Right cardiac atrium (tissue), 5 donors: ENCODE results near the gene ZCCHC3. TPM values are rescaled to one million over a fixed set of nuclear protein-coding genes. Genes with fewer than 3 reads are reported as not detected.
A peak's percentile ranks its signal among the peaks of the same experiment; 100 is the strongest.

ENCODE experiments used
- ATAC-seq, 2 donors: fragments of 200-7000 bp; cut with Tn5 transposase; one replicate each; pipeline versions ENCODE4 v1.8.0 to v1.9.1; 2020; ENCODE audit warnings: moderate library complexity in 2 of 2, mild to moderate bottlenecking in 1 of 2
- DNase-seq, 3 donors: peaks; one replicate each; pipeline ENCODE4 v3.0.0-alpha.2; 2020
- H3K27ac ChIP-seq: one replicate; pipeline ENCODE4 v1.5.1; 2013; ENCODE audit warnings: mild to moderate bottlenecking, low read length, control low read depth, moderate library complexity
- H3K27me3 ChIP-seq: one replicate; pipeline ENCODE4 v1.6.1; 2013; ENCODE audit not compliant: control insufficient read depth, insufficient read depth
- H3K4me1 ChIP-seq: one replicate; pipeline ENCODE4 v1.6.1; 2013; ENCODE audit warnings: low read length; ENCODE audit not compliant: control insufficient read depth, insufficient read depth
- H3K4me3 ChIP-seq: one replicate; pipeline ENCODE4 v1.5.1; 2013; ENCODE audit warnings: low read length, control low read depth
- H3K9me3 ChIP-seq: one replicate; pipeline ENCODE4 v1.6.1; 2013; ENCODE audit warnings: low read length; ENCODE audit not compliant: control insufficient read depth
- WGBS: extraction: QIAGEN DNeasy Blood & Tissue Kit; methylation state at CpG from one replicate; pipeline ENCODE4 v1.1.7; 2013; 5-methylcytosine and 5-hydroxymethylcytosine counted together
- intact Hi-C, 4 donors: fragments of 100-400 bp; cut with DNase I; formaldehyde crosslinking; loops; one replicate each; pipeline versions ENCODE4 v1.11.0 to v1.14.0; 2022 to 2023
- polyA plus RNA-seq: library from polyadenylated mRNA; stranded (reverse); fragments of 200-250 nt; gene quantifications from one replicate; pipeline ENCODE4 v1.2.3, GENCODE V29; 2013
- total RNA-seq, 4 donors: library from RNA; stranded (reverse); fragmentation: NEBNext Ultra II Directional; extraction: Animal tissue kit (Norgen Biotek cat#: 25700); gene quantifications; one replicate each; pipeline ENCODE4 v1.2.1, GENCODE V29; 2021
- donor health status: healthy with polysubstance abuse.
- donor health status: DM: no; HTN: yes; CAD: no.
- donor health status: DM: no; HTN: no; CAD: no.
- donor health status: DM: no; HTN: yes; CAD: no; lungs with severe emphysema.
- donor health status: DM: yes; HTN: yes; CAD: no.

Gene ZCCHC3
- total and polyA plus RNA-seq, 5 donors: 10.5 to 14.3 (median 13.6) TPM

DNA sequence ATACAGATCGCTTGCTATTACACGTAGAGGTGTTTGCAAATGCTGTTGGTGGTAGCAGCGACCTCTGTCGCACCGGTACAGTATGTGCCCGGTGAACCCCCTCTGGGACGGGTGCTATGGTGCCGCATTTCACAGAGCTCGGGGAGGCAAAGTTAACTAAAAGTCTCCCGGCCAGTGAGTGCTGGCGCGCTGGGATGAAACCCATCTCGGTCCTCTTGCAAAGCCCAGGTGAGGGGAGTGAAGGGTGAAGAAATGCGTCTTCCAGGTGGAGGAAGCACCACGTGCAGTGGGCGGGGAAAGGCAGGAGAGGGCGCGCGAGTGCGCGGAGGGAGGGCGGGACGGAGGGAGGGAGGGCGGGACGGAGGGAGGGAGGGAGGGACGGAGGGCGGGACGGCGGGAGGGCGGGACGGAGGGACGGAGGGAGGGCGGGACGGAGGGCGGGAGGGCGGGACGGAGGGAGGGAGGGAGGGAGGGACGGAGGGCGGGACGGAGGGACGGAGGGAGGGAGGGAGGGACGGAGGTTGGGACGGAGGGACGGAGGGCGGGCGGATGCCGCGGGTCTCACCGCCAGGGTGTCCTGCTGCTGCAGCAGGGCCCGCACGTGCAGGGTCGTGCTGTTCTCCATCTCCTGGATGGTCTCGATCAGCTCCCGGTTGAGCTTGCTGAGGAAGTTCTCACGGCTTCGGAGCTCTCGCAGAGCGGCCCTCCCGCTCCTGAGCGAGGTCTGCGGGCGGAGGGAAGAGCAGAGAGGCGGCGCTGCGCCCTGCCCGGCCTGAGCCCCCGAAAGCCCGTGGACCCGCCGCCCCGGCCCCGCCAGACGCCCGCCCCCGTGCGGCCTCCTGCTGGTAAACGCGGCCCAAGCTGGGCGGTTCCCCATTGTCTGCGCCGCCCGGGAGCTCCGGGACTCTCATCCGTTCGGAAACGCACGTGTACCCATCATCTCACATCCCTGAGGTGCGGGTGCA is 18.5 kb upstream of the ZCCHC3 start:
- Histone ChIP-seq H3K4me1 (no peaks in the 10 kb centered on the region), H3K27me3 (no peaks in the 10 kb centered on the region), H3K4me3 (peak overlapping the region; percentile 4), H3K9me3 (no peaks in the 10 kb centered on the region), H3K27ac (no peak overlapping the region)
- intact Hi-C loops: loop anchor here in 1 of 4 donors (10.0 kb wide), 1 partner anchor 46 kb away; the partner anchor contains the start of gene SOX12
- ATAC-seq (peak; percentile 71 to 77), DNase-seq (peak; percentile 59 to 81 (median 80))
- 53% methylated on average over 74 of the region's 88 CpGs for WGBS

DNA sequence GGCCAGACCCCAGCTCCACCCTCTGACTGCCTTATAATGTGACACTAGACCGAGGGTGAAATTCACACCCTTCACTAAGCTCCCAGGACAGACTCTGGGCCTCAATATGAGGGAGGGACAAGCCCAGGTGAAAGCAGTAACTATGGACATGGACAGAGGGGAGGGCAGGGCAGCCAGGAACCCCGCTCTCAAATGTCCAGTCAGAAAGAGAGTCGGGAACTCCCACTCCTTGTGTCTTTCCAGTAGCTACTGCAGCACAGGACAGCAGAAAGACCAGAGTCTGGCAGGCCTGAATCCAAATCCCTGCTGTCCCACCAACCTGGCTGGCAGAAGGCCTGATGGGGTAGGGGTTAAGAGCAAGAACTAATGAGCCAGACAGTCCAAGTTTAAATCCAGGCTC is 13.2 kb upstream of the ZCCHC3 start:
- intact Hi-C loops: no loop called here
- 62% methylated on average over 3 of the region's 3 CpGs for WGBS
- Histone ChIP-seq H3K4me3 (no peak overlapping the region), H3K27me3 (no peaks in the 10 kb centered on the region), H3K4me1 (no peaks in the 10 kb centered on the region), H3K27ac (no peak overlapping the region), H3K9me3 (no peaks in the 10 kb centered on the region)
- DNase-seq: no peak
- ATAC-seq: no peak

DNA sequence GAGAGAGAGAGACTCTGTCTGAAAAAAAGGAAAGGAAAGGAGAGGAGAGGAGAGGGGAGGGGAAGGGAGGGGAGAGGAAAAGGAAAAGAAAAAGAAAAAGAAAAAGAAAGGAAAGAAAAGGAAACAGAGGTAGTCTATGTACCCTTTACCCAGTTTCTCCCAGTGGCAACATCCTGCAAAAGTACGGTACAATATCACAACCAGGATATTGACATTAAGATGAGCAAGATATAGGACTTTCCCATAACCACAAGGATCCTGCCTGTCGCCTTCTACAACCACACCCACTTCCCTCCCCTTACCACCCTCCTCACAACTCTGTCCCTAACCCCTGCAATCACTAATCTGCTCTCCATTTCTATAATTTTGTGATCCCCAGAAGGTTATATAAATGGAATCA is 10.9 kb upstream of the ZCCHC3 start:
- H3K27ac ChIP-seq: no peak overlapping the region
- DNase-seq (no peak), ATAC-seq (no peak)
- H3K4me1 ChIP-seq: no peaks in the 10 kb centered on the region
- no peaks in the 10 kb centered on the region for H3K27me3 ChIP-seq
- H3K9me3 ChIP-seq: no peaks in the 10 kb centered on the region
- 78% methylated on average over 2 of the region's 2 CpGs for WGBS
- H3K4me3 ChIP-seq: no peak overlapping the region
- intact Hi-C loops: no loop called here

GRCh38 chr20:288956-289692 is 8.2 kb upstream of the ZCCHC3 start:
- intact Hi-C loops: no loop called here
- WGBS: 77% methylated on average over 3 of the region's 3 CpGs
- DNase-seq (no peak), ATAC-seq (no peak)
- H3K27me3 ChIP-seq: no peaks in the 10 kb centered on the region
- no peaks in the 10 kb centered on the region for H3K4me1 ChIP-seq
- no peak overlapping the region for H3K4me3 ChIP-seq
- no peak overlapping the region for H3K27ac ChIP-seq
- H3K9me3 ChIP-seq: no peaks in the 10 kb centered on the region

GRCh38 chr20:289693-290083 is 7.7 kb upstream of the ZCCHC3 start:
- no peaks in the 10 kb centered on the region for H3K27me3 ChIP-seq
- no peak for DNase-seq
- 39% methylated on average over 2 of the region's 2 CpGs for WGBS
- intact Hi-C loops: no loop called here
- peak overlapping the region; percentile 90 for H3K27ac ChIP-seq
- H3K4me1 ChIP-seq: no peaks in the 10 kb centered on the region
- no peak for ATAC-seq
- H3K9me3 ChIP-seq: no peaks in the 10 kb centered on the region
- peak overlapping the region; percentile 96 for H3K4me3 ChIP-seq

DNA sequence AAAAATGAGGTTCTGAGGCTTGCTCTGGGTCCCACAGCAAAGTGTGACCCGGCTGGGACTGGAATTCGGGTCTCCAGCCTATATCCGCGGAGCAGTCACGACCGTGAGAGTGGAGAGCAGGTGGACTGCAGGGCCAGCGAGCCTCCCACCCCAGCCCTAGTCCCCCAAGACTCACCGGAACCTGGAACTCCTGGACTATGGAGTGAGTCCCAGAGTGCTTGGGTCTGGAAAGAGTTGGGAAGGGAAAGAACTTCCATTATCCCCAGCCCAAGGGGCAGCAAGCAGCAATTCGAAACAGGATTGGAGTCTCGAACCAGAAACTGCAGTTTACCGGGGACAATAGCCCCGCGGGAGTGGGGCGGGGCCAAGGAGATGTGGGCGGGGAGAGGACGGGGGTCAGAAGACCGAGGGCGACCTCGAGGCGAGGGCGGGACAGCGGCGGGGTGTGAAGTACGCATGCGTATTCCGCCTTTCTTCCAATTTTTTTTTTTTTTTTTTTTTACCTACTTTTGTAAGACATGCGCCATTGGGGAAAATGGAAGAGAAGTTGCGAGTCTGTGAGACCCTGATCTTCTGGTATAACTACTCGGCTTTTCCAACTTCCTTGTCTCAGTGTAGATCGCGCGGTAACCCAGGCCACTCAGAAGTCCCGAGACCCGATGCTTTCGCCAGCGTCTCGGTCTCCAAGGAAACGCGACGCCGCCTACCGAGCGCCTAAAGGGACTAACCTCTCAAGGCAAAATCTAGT is 7.1 kb upstream of the ZCCHC3 start, which contains the start of gene C20orf96:
Gene C20orf96 (minus strand): TSS at position 667 of the 748 bp plus-strand sequence. CDS start 140 bp downstream, at position 527.
- no peaks in the 10 kb centered on the region for H3K4me1 ChIP-seq
- peak within 1 kb of the TSS; percentile 90 for H3K27ac ChIP-seq
- intact Hi-C loops: no loop called here
- H3K27me3 ChIP-seq: no peaks in the 10 kb centered on the region
- WGBS: under 1% methylated on average over 43 of the region's 43 CpGs
- DNase-seq: peak; percentile 94 to 98 (median 98)
- no peaks in the 10 kb centered on the region for H3K9me3 ChIP-seq
- peak; percentile 97 to 98 for ATAC-seq
- H3K4me3 ChIP-seq: peak within 1 kb of the TSS; percentile 96

- 85% methylated on average over 5 of the region's 5 CpGs for WGBS
- Histone ChIP-seq H3K27me3 (no peaks in the 10 kb centered on the region), H3K4me3 (no peak overlapping the region), H3K9me3 (no peaks in the 10 kb centered on the region), H3K27ac (no peak overlapping the region), H3K4me1 (peaks cover 3% of the 10 kb centered on the region)
- no peak for DNase-seq
- no peak for ATAC-seq
- intact Hi-C loops: no loop called here
Observed at GRCh38 chr20:294602-295001, 2.8 kb upstream of the ZCCHC3 start.

DNA sequence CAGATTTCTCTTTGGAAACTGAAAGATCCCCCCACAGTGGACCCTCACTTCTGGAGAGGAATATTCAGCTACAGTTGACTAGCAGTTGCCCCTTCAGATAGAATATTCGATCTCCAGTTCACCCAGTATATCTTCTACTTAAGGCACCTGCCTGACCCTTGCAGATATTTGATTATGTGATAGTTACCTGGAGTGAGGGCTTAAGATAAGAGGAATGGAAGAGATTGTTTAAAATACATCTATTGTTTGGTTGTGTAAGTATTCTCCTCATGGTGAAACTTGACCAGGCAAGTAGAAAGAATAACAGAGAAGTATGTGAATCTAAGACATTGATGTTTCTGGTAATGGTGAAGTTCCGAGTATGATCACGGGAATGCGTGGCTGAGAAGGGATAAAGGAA is 1.6 kb upstream of the ZCCHC3 start:
- Histone ChIP-seq H3K9me3 (no peaks in the 10 kb centered on the region), H3K4me3 (no peak overlapping the region), H3K27me3 (no peaks in the 10 kb centered on the region), H3K4me1 (peaks cover 8% of the 10 kb centered on the region), H3K27ac (no peak overlapping the region)
- ATAC-seq (no peak), DNase-seq (no peak)
- intact Hi-C loops: no loop called here
- WGBS: 87% methylated on average over 4 of the region's 4 CpGs

DNA sequence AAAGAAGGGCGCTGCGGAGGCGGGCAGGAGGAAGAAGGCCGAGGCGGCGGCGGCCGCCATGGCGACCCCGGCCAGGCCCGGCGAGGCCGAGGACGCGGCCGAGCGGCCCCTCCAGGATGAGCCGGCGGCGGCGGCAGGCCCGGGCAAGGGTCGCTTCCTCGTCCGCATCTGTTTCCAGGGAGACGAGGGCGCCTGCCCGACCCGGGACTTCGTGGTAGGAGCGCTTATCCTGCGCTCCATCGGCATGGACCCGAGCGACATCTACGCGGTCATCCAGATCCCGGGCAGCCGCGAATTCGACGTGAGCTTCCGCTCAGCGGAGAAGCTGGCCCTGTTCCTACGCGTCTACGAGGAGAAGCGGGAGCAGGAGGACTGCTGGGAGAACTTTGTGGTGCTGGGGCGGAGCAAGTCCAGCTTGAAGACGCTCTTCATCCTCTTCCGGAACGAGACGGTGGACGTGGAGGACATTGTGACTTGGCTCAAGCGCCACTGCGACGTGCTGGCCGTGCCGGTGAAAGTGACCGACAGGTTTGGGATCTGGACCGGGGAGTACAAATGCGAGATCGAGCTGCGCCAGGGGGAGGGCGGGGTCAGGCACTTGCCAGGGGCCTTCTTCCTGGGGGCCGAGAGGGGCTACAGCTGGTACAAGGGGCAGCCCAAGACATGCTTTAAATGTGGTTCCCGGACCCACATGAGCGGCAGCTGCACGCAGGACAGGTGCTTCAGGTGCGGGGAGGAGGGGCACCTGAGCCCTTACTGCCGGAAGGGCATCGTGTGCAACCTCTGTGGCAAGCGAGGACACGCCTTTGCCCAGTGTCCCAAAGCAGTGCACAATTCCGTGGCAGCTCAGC is 780 bp downstream of the ZCCHC3 start:
- intact Hi-C loops: no loop called here
- Histone ChIP-seq H3K27ac (peak overlapping the region; percentile 85), H3K4me3 (peak overlapping the region; percentile 83), H3K9me3 (no peaks in the 10 kb centered on the region), H3K4me1 (peaks cover 14% of the 10 kb centered on the region), H3K27me3 (no peaks in the 10 kb centered on the region)
- WGBS: under 1% methylated on average over 75 of the region's 75 CpGs
- DNase-seq (peak; percentile 78 to 89 (median 89)), ATAC-seq (peak; percentile 64 to 67)

GRCh38 chr20:298776-299391 is 1.5 kb downstream of the ZCCHC3 start:
- no peak for ATAC-seq
- intact Hi-C loops: no loop called here
- H3K27me3 ChIP-seq: no peaks in the 10 kb centered on the region
- H3K9me3 ChIP-seq: no peaks in the 10 kb centered on the region
- H3K4me3 ChIP-seq: peak overlapping the region; percentile 83
- H3K4me1 ChIP-seq: peaks cover 14% of the 10 kb centered on the region
- 7% methylated on average over 15 of the region's 15 CpGs for WGBS
- no peak for DNase-seq
- H3K27ac ChIP-seq: peak overlapping the region; percentile 85
